DMS79 (cell line): ENCODE results near the gene CDK19.

Experiments
- DNase-seq: peaks from one replicate; lab custom pipeline; 2025; lab: John Stamatoyannopoulos, UW

Gene CDK19

DNA sequence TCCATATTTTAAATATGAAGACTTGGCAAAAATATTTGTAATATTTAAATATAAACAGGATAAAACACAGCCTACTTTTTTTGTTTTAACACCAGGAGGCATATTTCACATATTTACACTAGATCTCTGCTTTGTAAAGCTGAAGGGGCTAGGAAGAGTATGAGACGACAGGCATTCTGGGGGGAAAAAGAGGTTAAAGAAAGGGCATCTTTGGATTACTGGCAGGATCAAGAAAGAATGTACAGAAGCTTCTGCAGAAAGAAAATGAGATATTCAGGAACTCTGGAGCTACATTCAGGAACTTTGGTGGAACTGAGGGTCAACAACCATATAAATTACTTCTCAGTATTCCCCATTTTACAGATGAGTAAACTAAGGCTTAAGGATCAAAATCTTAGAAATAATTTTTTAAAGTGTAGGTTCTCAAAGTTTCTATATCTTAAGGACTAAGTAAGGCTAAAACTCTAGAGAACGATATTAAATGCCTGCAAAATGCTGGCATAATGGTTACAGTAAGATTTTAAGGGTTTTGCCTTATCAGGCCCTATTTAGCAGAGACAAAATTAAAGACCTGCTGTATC lies 156.5 kb downstream of the CDK19 start:
- DNase-seq = no peak

DNA sequence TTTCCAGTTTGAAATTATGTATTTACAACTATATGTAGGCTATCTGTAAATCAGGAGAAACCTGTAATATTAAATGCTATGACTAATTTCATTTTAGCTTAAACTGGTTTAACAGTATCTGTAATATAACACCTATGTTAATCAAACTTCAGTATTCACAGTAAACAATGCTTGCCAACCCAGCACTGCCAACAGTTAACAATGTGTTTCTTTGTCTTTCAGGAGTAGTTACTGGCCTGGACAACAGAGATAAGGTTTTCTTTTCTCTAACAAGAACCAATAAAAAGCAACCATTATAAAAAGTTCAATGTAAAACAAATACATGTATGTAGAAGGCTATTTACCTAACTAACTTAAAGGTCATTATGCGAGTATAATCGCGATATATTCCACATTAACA lies 158.8 kb downstream of the CDK19 start:
- no peak for DNase-seq

DNA sequence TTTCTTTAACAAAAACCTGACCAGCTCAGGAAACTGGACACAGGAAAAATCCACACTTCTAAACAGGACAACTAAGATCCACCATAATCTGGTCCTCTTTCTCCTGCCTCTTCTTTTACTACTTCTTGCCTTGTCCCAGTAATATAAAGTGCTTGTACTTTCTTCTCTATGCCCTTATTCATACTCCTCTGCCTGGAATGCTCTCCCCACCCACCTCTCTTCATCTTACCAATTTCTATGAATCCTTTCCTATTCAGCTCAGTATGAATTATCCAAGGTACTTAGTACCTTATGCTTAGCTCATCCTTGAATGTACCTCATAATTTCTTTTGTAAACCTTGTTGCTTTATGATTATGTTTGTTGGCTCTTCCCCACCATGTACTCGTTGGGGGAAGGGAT lies 159.4 kb downstream of the CDK19 start:
- no peak for DNase-seq

DNA sequence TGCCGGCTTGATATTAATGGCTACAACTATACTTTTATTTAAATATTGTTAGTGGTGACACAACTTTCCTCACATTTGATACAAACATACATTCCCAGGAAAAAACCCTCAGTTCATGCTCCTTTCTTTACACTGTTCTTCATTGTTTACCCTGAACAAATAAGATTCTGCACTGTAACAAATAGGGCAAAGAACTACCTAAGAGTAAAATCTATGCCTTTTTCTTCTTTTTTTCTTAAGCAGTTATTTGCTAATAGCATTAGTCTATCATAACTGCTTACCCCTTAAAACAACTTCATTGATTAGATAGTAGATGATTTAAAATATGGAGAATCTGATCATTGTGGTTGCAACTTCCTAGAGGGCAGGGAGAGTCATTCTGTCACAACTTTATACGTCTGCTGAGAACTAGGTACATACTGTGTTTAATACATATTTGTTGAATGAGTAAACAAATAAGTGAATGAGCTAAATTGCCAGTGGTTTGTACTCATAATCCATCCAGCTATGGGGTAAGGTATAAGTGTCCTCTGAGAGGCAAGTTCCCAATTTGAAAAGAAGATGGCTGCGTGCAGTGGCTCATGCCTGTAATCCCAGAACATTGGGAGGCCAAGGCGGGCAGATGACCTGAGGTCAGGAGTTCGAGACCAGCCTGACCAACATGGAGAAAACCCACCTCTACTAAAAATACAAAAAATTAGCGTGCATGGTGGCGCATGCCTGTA lies 161.0 kb downstream of the CDK19 start:
- no peak for DNase-seq

DNA sequence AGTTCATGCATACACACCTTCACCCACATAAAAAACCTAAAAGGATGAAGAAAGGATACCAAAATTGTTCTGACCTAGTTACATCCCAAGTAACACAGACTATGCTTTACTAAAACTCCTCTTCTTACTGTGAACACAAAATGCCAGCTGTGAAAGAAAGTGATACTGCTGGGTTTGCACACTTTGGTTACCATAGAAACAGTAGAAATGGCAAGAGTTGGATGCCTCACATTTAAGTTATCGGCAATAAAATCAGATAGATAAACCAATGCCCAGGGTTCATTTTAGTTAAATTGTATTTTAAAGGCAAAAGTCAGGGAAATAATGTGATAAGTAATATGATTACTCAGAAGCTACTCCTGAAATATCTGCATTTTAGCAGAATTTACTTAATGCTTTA lies 161.9 kb downstream of the CDK19 start:
- DNase-seq = no peak

DNA sequence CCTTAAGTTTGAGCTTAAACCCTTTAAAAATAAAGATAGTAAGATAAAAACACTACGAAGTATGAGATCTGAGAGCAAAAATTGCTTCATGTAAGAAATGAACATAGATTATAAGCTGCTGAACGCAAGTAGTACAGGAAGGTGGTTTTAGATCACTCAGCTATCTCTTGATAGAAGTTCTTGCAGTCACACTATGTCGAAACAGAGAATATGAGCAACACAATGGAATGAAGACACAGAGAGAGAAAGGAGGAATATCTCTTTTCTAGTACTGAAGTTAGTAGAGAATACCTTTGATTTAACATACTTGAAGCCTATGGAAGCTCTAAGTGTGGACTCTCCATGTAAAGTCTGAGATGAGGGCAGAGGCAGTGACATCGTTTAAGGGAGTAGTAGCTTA lies 162.7 kb downstream of the CDK19 start:
- no peak for DNase-seq

DNA sequence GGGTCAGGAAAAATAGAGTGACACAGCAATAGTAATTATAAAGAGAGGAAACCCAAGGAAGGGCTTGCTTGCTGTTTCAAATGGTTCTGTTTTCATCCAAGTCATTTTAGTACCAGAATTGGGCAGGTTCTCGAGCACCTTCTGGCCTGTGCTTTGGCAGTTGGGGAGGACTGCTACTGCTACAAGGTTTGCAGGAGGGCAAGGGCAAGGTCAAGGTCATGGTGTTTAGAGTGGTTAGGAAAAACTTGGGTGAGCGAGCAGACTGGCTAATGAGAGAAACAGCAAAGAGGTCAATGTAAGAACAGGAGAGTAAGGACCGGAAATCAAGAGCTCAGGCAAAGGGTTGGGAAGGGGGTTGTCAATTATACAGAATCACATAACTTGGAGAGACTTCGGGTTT lies 164.5 kb downstream of the CDK19 start:
- no peak for DNase-seq

DNA sequence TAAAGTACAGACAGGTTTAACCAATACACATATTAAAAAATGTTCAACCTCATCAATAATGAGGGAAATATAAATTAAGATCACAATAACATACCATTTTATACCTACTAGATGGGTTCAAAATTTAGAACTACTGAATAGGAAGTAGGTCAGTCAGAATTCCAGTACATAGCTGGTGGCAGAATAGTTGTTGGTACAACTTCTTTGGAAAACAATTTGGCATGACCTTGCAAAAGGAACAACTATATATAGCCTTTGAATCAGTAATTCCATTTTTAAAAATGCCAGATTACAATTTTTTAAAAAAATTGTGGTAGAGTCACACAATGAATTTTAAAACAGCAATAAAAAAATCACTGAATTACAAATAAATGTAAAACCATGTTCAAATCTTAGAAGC lies 165.6 kb downstream of the CDK19 start:
- no peak for DNase-seq

DNA sequence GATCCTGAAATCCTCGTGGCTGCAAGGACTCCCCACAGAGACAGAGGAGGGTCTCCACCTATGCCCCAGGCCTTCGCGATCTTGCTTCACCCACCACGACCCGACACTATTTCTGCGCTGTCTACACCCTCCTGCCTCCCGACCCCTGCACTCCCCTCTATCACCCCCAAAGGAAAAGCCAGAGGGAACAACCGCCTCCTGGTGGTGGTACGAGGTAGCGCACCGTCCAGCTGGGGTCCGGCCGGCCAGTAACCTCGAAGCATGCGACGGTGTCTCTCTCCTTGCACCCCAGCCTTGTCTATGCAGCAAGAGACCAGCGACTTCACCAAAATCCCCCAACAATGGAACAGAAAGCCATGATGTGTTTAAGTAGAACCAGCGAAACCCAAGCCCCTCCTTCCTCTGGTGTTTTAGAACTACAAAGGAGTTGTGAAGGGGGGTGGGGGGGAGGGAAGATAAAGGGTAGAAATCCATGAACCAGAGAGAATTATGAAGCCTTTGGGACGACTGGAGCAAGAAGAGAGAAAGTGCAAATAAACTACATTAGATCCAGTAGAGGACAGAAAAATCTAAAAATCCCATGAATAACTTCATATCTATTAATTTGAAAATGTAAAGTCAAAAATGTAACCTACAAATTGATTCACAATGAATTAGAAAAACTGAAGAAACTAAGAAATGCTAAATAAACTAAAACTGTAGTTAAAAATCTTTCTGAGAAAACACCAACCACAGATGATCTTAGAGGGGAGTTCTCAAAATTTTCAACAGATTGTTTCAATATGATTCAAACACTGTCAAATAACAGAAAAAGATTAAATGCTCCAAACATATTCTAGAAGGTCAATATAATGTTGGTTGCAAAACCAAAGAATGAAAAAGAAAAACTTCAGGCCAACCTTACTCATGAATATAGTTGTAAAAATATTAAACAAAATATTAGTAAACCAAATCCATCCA lies 168.0 kb downstream of the CDK19 start:
- DNase-seq = no peak

DNA sequence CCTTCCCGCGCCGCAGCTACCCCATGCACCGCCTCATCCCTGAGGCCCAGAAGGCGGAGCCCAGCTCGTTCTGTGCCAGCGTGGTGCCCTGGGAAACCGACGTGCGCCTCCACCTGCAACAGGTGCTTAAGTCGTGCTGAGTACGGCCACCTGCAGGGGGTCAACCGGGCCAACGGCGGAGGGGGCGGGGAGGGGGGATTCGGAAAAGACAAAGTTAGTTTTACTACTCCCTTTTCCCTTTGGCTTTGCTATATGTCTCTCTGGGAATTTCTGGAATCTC lies 168.9 kb downstream of the CDK19 start:
- no peak for DNase-seq

DNA sequence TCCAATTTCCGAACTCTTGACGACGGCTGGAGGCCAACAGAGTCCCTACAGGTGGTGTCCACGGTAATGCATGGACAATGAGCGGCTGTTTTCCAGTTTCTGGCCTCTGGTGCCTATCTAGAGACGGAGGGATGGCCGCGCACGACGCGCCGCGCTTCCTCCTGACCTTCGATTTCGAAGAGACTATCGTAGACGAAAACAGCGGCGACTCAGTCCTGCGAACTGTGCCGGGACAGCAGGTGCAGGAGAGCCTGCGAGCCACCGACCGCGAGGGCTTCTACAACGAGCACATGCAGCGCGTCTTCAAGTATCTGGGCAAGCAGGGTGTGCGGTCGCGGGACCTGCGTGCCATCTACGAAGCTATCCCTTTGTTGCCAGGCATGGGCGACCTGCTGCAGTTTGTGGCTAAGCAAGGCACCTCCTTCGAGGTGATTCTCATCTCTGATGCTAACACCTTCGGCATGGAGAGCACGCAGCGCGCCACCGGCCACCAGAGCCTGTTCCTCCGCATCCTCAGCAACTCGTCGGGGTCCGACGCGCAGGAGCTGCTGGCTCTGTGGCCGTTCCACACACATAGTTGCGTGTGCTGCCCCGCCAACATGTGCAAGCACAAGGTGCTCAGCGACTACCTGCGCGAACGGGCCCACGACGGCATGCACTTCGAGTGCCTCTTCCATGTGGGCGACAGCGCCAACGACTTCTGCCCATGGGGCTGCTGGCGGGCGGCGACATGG lies 169.4 kb downstream of the CDK19 start:
- DNase-seq = no peak

DNA sequence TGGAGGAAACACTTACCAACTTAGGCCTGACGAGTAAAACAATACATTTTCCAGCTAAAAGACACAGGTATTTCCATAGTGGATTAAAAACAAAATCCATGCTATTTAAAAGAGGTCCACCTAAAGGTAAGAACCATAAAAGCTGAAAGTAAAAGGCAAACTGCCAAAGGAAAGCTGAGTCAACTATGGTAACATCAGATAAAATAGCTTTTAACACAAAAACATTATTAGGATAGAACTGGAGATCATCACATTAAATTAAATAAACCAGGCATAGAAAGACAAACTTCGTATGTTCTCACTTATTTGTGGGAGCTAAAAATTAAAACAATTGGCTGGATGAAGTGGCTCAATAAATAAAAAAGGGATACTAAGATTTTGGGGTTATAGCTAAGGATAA lies 172.1 kb downstream of the CDK19 start:
- no peak for DNase-seq

DNA sequence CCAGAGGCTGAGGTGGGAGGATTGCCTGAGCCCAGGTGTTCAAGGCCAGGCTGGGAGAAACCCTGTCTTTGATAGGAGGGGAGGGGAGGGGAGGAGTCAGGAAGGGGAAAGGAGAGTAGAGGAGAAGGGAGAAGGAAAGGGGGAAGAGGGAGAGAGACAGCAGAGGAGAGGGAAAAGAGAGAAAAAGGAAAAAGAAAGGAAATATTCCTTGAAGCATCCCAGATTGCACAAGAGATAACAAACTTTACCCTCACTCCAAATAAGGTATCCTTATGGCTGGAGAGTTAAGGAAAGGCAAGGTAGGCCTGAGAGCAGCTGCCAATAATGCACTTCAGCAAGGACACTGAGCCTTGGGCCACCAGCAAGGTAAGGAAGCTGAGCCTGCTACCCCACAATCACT lies 172.6 kb downstream of the CDK19 start:
- DNase-seq = no peak

DNA sequence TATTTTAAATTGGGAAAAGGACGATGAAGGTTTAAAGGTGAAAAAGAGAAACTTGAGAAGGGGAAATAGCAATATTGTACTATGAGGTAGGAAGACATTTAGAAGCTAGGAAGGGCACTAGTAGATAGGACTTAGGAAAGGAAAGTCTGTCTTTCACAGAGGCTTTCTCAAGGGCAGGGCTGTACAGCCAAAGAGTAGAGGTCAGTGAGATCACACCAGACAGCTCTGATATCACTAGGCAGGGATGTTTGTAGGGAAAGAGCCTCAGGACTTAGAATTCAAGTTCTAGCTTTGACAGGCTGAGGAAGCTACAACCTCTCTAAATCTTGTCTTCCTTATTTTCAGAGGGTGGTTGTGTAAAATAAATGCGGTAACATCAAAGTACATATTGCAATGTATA lies 178.5 kb downstream of the CDK19 start:
- no peak for DNase-seq

DNA sequence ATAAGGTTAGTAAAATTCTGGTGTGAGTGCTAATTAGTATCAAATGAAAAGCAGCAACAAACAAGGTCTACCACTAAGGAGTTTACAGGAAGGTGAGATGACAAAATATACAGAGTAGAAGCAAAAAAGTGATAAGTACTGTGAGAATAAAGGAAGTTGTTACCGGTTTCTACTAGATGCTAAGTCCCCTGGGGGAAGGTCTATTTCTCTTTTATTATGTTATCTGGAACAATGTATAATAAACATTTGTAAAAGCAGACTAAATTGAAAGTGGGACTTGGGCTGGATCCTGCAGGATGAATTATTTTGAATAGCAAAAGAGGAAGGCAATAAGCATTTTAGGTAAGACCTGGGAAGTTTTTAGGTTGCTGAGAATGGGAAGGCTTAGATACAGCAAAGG lies 180.2 kb downstream of the CDK19 start:
- DNase-seq = no peak

DNA sequence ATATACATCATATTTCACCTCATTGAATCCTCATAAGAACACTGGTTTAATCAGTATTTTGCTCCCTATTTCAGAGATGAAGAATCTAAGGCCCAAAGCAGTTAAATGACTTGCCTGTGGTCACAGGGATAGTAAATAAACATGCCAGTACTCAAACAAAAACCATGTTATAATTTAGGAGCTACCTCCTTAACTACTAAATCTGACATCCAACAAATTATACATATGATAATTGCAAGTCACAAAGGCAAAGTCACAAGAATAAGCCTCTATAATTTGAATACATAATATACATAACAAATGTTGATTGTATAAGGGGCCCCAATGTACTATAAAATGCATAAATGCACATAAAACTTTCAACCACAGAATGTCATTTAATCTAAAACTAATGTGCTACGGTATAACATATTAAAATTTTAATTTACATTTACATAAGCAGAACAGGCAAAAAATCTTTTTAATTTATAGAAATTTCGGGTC lies 181.5 kb downstream of the CDK19 start:
- DNase-seq = no peak

DNA sequence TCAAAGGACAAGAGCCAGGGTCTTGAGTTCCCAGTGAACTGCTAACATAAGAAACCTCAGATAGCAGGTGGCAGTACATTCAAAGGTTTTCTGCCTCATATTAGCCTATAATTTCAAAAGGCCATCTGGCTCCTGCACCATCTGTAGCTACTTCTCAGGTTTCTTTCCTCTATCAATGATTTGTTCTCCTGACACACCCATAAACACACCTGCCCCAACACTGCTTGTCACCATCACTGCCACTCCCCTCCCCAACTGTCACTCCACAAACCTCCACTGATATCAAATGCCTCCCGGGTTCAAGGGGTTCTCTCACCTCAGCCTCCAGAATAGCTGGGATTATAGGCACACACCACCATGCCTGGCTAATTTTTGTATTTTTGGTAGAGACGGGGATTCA lies 186.1 kb downstream of the CDK19 start:
- DNase-seq = peak; percentile 4

DNA sequence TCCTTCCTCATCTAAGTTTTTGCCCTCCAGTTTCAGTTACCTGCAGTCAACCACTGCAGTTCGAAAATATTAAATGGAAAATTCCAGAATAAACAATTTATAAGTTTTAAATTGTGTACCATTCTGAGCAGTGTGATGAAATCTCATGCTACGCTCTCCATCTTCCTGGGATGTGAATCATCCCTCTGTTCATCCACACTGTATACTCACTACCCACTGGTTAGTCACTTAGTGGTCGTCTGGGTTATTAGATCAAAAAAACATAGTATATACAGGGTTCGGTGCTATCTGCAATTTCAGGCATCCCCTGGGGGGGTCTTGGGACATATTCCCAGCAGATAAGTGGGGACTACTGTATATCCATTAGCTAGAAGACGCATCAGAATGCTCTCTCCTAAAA lies 186.9 kb downstream of the CDK19 start:
- DNase-seq = no peak

DNA sequence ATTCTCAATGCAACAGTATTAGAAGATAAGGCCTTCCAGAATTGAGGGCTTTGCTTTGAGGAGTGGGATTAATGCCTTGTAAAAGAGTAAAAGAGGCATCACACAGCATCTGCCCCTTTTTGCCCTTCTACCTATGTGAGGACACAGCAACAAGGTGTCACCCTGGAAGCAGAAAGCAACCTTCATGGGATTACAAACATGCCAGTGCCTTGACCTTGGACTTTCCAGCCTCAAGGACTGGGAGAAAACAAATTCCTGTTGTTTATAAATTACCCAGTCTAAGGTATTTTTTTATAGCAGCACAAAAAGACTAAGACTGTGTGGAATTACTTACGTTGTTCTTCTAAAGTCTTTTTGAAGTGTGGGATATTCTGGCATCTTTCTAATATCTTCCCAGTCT lies 188.8 kb downstream of the CDK19 start:
- no peak for DNase-seq

DNA sequence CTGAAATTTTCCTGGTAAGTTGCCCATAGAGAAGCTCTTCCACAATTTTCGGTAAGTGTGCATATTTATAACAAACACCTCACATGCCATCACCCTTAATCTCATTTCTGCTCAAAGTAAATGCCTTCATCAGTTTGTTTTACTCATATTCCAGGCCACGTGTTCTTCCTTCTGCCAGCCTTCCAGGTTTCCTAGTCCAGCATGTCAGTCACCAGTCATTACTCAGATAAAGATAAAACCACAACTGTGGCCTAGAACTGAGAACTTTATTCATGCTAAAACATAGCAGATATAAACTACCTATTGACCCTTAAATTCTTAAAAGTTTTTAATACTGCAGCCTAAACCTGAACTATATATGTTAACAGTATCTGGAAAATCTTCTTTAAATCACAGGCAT lies 189.4 kb downstream of the CDK19 start:
- DNase-seq = no peak

DNA sequence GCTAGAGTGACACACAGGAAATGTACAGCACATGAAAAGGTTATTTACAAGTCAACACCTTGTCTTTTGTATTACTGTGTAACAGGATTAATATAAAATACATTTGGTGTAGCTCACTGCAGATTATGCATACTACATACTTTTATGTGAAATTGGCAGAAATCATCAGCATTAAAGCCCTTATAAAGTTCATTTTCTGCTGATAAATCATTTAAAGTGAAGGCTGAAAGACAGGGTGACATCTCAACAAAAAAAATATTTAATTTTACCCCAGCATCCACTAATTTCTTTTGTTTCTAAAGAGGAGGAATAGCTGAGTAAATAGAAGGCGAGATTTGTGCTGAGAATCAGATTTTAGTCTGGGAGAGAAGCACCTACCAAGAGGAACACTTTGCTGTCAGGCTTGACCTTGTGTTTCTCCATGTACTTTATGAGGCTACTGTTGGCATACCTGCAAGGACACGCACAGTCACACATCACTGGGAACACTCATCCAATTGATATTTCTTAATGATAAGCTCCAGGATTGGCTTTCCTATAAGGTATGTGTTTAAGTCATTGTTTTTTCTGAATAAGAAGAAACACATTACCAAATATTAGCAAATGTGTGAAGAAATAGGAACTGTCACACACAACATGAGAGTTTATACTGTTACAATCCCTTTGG lies 192.2 kb downstream of the CDK19 start:
- no peak for DNase-seq

DNA sequence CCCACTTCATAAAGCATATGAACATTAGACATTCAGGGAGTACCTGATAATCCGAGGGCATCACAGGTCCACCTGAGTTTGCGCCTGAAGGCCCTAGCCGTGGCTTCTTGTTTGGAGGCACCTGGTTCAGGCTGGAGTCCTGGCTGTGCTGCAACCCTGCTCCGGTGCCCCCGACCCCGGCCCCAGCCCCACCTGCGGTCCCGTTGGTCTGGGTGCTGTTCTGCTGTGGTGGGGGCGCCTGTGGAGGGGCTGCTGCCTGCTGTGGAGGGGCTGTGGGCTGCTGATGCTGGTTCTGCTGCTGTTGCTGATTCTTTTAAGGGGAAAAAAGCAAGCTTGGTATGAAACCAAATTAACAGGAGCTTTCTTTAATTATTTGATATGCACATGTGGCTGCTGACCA lies 194.2 kb downstream of the CDK19 start:
- no peak for DNase-seq
